Hematopoietic multipotent progenitor cell treated with erythropoietin and hydrocortisone succinate and interleukin-3 and kit ligand, for 4 days (in vitro differentiated cells): ENCODE data around the gene KRTAP9-7.

Experiments used
- DNase-seq: peaks from one replicate; pipeline ENCODE4 v3.0.0-alpha.2; 2015

Gene KRTAP9-7

GRCh38 chr17:41322903-41323895 lies 47.7 kb downstream of the KRTAP9-7 start:
- no peak for DNase-seq

GRCh38 chr17:41324180-41325075 lies 48.9 kb downstream of the KRTAP9-7 start:
- no peak for DNase-seq

DNA sequence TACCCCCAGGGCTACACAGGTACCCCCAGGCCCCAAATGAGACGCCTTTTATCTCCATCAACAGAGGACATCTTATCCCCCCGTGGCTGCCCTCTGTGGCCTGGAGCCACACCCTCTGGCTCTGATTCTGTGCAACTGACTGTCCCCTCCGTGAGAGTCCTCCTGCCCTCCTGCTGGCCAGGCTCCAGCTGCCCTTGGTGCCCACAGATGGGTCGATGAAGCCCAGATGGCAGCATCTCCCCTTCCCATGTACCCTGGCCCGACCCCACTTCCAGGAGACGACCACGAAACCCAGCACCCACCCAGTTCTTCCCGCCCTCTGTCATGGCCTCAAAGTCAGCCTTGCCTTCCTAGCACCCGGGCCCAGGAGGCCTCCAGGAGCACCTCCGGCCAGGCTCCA lies 49.6 kb downstream of the KRTAP9-7 start:
- no peak for DNase-seq

DNA sequence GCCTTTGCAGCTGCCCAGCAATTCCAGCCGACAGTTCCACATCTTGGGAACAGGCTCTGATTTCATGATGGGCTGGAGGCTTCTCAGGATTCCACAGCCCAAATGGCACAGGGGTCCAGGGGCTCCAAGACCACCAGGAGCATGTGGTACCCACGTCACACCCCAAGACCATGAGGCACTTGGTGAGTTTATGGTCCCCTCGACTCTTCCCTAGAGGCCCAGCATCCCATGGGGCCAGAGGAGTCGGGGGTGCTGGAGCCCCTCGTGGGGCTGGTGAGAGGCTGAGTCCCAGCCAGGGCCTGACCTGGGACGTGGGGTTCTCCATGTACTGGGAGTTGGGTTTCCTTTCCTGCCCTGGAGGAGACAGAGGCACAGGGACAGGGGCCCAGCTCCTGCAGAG lies 50.1 kb downstream of the KRTAP9-7 start:
- no peak for DNase-seq
